Activated CD8-positive, alpha-beta T cell treated with anti-CD3 and anti-CD28 coated beads for 36 hours (primary cell): ENCODE results near the gene VANGL2. TPM values are rescaled to one million over a fixed set of nuclear protein-coding genes. Genes with fewer than 3 reads are reported as not detected.

Experiments used
- ATAC-seq: fragments of 200-7000 bp; cut with Tn5 transposase; one replicate; pipeline ENCODE4 v1.10.0; 2021; ENCODE audit warnings: mild to moderate bottlenecking, moderate library complexity
- CTCF ChIA-PET: fragments of 350-600 bp; sonication (Branson Sonifier 250); formaldehyde crosslinking; loops from one replicate; lab custom pipeline; 2021; ENCODE audit warnings: antibody characterized with exemption; lab: Charles Lee
- POLR2A ChIA-PET: fragments of 350-600 bp; sonication (Branson Sonifier 250); formaldehyde crosslinking; loops from one replicate; lab custom pipeline; 2021; ENCODE audit warnings: antibody characterized with exemption; lab: Charles Lee
- DNase-seq: peaks from one replicate; pipeline ENCODE4 v3.0.0-alpha.2; 2020
- H3K27ac Mint-ChIP-seq: one replicate; pipeline ENCODE4 v1.8.0; 2021; ENCODE audit warnings: mild to moderate bottlenecking, mixed read lengths
- H3K27me3 Mint-ChIP-seq: one replicate; pipeline ENCODE4 v1.8.0; 2021; ENCODE audit warnings: mixed read lengths
- H3K36me3 Mint-ChIP-seq: one replicate; pipeline ENCODE4 v1.8.0; 2021; ENCODE audit warnings: low read depth, mixed read lengths
- H3K4me1 Mint-ChIP-seq: one replicate; pipeline ENCODE4 v1.8.0; 2021; ENCODE audit warnings: low read depth, mixed read lengths
- H3K4me3 Mint-ChIP-seq: one replicate; pipeline ENCODE4 v1.8.0; 2021; ENCODE audit warnings: mild to moderate bottlenecking, moderate library complexity, mixed read lengths
- H3K9me3 Mint-ChIP-seq: one replicate; pipeline ENCODE4 v1.8.0; 2021; ENCODE audit warnings: mixed read lengths
- intact Hi-C: fragments of 100-400 bp; cut with micrococcal nuclease; formaldehyde crosslinking; loops from one replicate; pipeline ENCODE4 v1.10.0; 2022
- total RNA-seq, 2 experiments: library from RNA; stranded (reverse); gene quantifications; one replicate each; pipeline ENCODE4 v1.2.3, GENCODE V29; 2021
- TF ChIP-seq, protein P1 (sequence below): fragments of 200-600 bp; IDR thresholded peaks from one replicate; pipeline ENCODE4 v1.8.0; 2022; ENCODE audit warnings: antibody characterized with exemption, mild to moderate bottlenecking

VANGL2 gene
- total RNA-seq, 2 experiments from 2014 or later, result 0.16 to 0.40 TPM

DNA sequence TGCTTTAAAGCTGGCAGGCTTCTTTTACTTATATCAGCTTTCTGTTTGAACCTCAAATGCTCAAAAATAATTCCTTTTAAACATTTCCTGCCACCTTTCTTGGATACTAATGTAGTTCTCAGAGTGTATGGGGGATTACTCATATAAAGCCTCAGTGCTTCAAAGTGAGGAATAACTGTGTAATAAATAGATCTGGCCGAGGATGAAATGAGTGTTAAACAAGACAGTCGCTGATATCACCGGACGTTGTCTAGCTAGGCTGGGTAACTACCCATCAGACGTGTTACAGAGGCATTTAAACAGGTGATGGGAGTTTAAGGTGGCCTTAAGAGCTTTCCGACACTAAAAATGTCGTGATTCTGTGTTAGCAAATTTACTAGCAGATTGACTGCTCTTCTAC lies 53.1 kb downstream of the VANGL2 start:
- peaks cover 2% of the 10 kb centered on the region for H3K9me3 Mint-ChIP-seq
- ATAC-seq, result peak; percentile 37
- TF ChIP-seq, protein P1, sequence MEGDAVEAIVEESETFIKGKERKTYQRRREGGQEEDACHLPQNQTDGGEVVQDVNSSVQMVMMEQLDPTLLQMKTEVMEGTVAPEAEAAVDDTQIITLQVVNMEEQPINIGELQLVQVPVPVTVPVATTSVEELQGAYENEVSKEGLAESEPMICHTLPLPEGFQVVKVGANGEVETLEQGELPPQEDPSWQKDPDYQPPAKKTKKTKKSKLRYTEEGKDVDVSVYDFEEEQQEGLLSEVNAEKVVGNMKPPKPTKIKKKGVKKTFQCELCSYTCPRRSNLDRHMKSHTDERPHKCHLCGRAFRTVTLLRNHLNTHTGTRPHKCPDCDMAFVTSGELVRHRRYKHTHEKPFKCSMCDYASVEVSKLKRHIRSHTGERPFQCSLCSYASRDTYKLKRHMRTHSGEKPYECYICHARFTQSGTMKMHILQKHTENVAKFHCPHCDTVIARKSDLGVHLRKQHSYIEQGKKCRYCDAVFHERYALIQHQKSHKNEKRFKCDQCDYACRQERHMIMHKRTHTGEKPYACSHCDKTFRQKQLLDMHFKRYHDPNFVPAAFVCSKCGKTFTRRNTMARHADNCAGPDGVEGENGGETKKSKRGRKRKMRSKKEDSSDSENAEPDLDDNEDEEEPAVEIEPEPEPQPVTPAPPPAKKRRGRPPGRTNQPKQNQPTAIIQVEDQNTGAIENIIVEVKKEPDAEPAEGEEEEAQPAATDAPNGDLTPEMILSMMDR, result no peak
- H3K27me3 Mint-ChIP-seq, result no peaks in the 10 kb centered on the region
- ChIA-PET POLR2A (interaction anchor here (0.9 to 2.0 kb wide), 3 partner anchors 13 to 21 kb away, joined by 3 to 7 read pairs (median 5); no protein-coding TSS in a partner anchor), CTCF (interaction anchor here (1.0 kb wide), 2 partner anchors 11 to 165 kb away, joined by 3 read pairs; no protein-coding TSS in a partner anchor)
- peaks cover 72% of the 10 kb centered on the region for H3K4me1 Mint-ChIP-seq
- H3K4me3 Mint-ChIP-seq, result peak overlapping the region; percentile 37
- peak overlapping the region; percentile 90 for H3K27ac Mint-ChIP-seq
- intact Hi-C loops, result loop anchor here (5.0 kb wide), 1 partner anchor 64 kb away; no protein-coding TSS in a partner anchor
- DNase-seq, result no peak
- H3K36me3 Mint-ChIP-seq, result peaks cover 9% of the 10 kb centered on the region

DNA sequence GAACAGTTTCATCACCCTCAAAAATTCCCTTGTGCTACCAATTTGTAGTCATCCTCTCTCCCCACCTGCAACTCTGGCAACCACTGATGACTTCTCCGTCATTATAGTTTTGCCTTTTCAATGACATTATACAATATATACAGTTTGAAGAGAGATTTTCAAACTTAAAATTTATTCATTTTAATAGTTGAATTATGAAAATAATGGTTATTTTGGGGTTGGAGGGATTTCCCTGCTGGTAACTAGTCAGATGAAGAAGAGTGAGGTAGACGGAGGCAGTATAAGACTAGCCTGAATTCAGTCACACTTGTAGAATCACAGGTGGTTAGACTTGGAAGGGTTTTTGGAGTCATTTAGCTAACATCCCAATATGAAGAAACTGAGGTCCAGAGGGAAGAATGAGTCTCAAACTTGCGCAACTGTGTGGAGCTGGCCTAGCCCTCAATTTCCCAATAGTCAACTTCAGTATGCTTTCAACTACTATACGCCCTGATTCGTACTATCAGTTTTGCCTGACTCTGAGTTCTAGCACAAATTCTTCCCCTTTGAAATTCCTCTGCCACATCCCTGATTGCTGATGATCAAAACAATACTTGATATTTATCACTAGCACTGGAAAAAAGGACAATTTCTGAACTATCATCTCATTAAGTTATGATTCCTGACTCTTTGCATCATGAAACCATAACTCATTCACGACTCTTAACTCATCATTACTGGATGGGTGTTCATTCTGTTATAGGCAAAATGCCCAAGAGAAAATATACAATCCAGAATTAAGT lies 54.2 kb downstream of the VANGL2 start:
- DNase-seq, result no peak
- H3K27me3 Mint-ChIP-seq, result no peaks in the 10 kb centered on the region
- H3K4me3 Mint-ChIP-seq, result peak overlapping the region; percentile 9
- ATAC-seq, result peak; percentile 59
- intact Hi-C loops, result loop anchor here (5.0 kb wide), 1 partner anchor 63 kb away; no protein-coding TSS in a partner anchor
- CTCF ChIA-PET, result interaction anchor here (0.7 to 1.2 kb wide), 5 partner anchors 12 to 154 kb away, joined by 3 to 4 read pairs (median 3); no protein-coding TSS in a partner anchor
- H3K9me3 Mint-ChIP-seq, result peaks cover 2% of the 10 kb centered on the region
- TF ChIP-seq, protein P1, result no peak
- H3K27ac Mint-ChIP-seq, result peak overlapping the region; percentile 92
- peaks cover 79% of the 10 kb centered on the region for H3K4me1 Mint-ChIP-seq
- peaks cover 13% of the 10 kb centered on the region for H3K36me3 Mint-ChIP-seq
- POLR2A ChIA-PET, result interaction anchor here (0.7 to 2.3 kb wide), 5 partner anchors 10 to 23 kb away, joined by 3 to 8 read pairs (median 5); no protein-coding TSS in a partner anchor

DNA sequence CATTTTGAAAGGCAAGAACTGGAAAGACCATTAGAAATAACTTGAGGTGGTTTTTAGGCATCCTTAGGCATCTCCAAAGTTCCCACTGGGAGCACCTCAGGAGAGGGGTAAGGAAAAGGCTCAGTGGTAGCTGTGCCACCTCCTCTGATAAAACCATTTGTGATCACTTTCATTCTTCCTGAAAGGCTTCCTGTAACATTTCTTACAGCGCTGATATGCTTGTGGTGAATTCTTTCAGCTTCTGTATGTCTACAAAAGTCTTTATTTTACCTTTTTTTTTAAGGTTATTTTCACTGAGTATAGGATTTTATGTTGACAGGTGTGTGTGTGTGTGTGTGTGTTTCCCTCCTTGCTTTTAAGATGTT lies 54.8 kb downstream of the VANGL2 start:
- ChIA-PET POLR2A (interaction anchor here (0.7 to 2.3 kb wide), 5 partner anchors 10 to 24 kb away, joined by 3 to 8 read pairs (median 5); no protein-coding TSS in a partner anchor), CTCF (interaction anchor here (0.7 to 1.3 kb wide), 6 partner anchors 11 to 154 kb away, joined by 3 to 4 read pairs (median 3); no protein-coding TSS in a partner anchor)
- peaks cover under 1% of the 10 kb centered on the region for H3K9me3 Mint-ChIP-seq
- no peaks in the 10 kb centered on the region for H3K27me3 Mint-ChIP-seq
- H3K4me1 Mint-ChIP-seq, result peaks cover 83% of the 10 kb centered on the region
- TF ChIP-seq, protein P1, result no peak
- ATAC-seq (no peak), DNase-seq (no peak)
- peak overlapping the region; percentile 92 for H3K27ac Mint-ChIP-seq
- intact Hi-C loops, result no loop called here
- peak overlapping the region; percentile 29 for H3K4me3 Mint-ChIP-seq
- peaks cover 13% of the 10 kb centered on the region for H3K36me3 Mint-ChIP-seq

GRCh38 chr1:160459056-160459455 lies 58.7 kb downstream of the VANGL2 start:
- ChIA-PET POLR2A (interaction anchor here (1.1 kb wide), 1 partner anchor 338 kb away, joined by 3 read pairs; no protein-coding TSS in a partner anchor), CTCF (interaction anchor here (3.2 kb wide), 1 partner anchor 11 kb away, joined by 14 read pairs; no protein-coding TSS in a partner anchor)
- Mint-ChIP-seq H3K9me3 (no peaks in the 10 kb centered on the region), H3K36me3 (peaks cover 9% of the 10 kb centered on the region), H3K4me1 (peaks cover 87% of the 10 kb centered on the region), H3K27ac (peak overlapping the region; percentile 98), H3K4me3 (no peak overlapping the region), H3K27me3 (no peaks in the 10 kb centered on the region)
- DNase-seq (no peak), ATAC-seq (no peak)
- TF ChIP-seq, protein P1, result no peak
- intact Hi-C loops, result no loop called here
